Loucy (cell line): ENCODE results near the gene TNNT2.

ENCODE experiments used
- H2AFZ ChIP-seq: fragments of 200-600 bp; sonication (generic); 2 replicates; pipeline ENCODE4 v1.6.0; 2016; ENCODE audit warnings: antibody characterized with exemption, mild to moderate bottlenecking, low read length, moderate library complexity
- H3F3A ChIP-seq: fragments of 200-600 bp; 2 replicates; pipeline ENCODE4 v1.6.0; 2016; ENCODE audit warnings: antibody characterized with exemption, low read depth, mild to moderate bottlenecking
- H3K27me3 ChIP-seq: fragments of 200-600 bp; sonication (generic); 2 replicates; pipeline ENCODE4 v1.6.1; 2014; ENCODE audit warnings: low read length, mild to moderate bottlenecking; ENCODE audit not compliant: insufficient read depth, poor library complexity, severe bottlenecking
- H3K36me3 ChIP-seq: fragments of 200-600 bp; sonication (generic); 2 replicates; pipeline ENCODE4 v1.6.1; 2016; ENCODE audit warnings: low read length; ENCODE audit not compliant: insufficient read depth
- H3K4me1 ChIP-seq: fragments of 200-600 bp; sonication (generic); 2 replicates; pipeline ENCODE4 v1.5.1; 2014; ENCODE audit warnings: low read length, mild to moderate bottlenecking; ENCODE audit not compliant: insufficient read depth, poor library complexity, severe bottlenecking
- H3K4me2 ChIP-seq: fragments of 200-600 bp; sonication (generic); 2 replicates; pipeline ENCODE4 v1.6.0; 2014; ENCODE audit warnings: antibody characterized with exemption, low read length, low read depth, mild to moderate bottlenecking; ENCODE audit not compliant: poor library complexity, severe bottlenecking
- H3K4me3 ChIP-seq: fragments of 200-600 bp; sonication (generic); 2 replicates; pipeline ENCODE4 v1.5.1; 2014; ENCODE audit warnings: low read length, mild to moderate bottlenecking, mixed read lengths; ENCODE audit not compliant: poor library complexity, severe bottlenecking
- H3K79me2 ChIP-seq: fragments of 200-600 bp; sonication (generic); 2 replicates; pipeline ENCODE4 v1.6.1; 2014; ENCODE audit warnings: low read length; ENCODE audit not compliant: insufficient read depth
- H3K9ac ChIP-seq: fragments of 200-600 bp; sonication (generic); 2 replicates; pipeline ENCODE4 v1.6.0; 2014; ENCODE audit warnings: mild to moderate bottlenecking, low read depth, low read length, moderate library complexity; ENCODE audit not compliant: poor library complexity, severe bottlenecking
- H3K9me2 ChIP-seq: fragments of 200-600 bp; sonication (generic); replicated peaks from 2 replicates; pipeline ENCODE4 v1.6.1; 2016; ENCODE audit warnings: low read depth, low read length, mixed read lengths
- H3K9me3 ChIP-seq: fragments of 200-600 bp; sonication (generic); 2 replicates; pipeline ENCODE4 v1.6.1; 2014; ENCODE audit warnings: mild to moderate bottlenecking, antibody characterized with exemption, low read length, low read depth; ENCODE audit not compliant: insufficient read depth
- H4K20me1 ChIP-seq: fragments of 200-600 bp; sonication (generic); 2 replicates; pipeline ENCODE4 v1.6.0; 2014; ENCODE audit warnings: antibody characterized with exemption, low read length, mild to moderate bottlenecking; ENCODE audit not compliant: insufficient read depth, poor library complexity, severe bottlenecking
- EZH2phosphoT487 ChIP-seq: fragments of 200-600 bp; IDR thresholded peaks from 2 replicates; pipeline ENCODE4 v1.6.1; 2018; ENCODE audit warnings: antibody characterized with exemption, mild to moderate bottlenecking, moderate library complexity, borderline replicate concordance
- TF ChIP-seq, protein P1 (sequence below): fragments of 200-600 bp; sonication (generic); conservative IDR thresholded peaks from 2 replicates; pipeline ENCODE4 v1.5.1; 2014; ENCODE audit warnings: mild to moderate bottlenecking, antibody characterized with exemption, low read length

Gene TNNT2

DNA sequence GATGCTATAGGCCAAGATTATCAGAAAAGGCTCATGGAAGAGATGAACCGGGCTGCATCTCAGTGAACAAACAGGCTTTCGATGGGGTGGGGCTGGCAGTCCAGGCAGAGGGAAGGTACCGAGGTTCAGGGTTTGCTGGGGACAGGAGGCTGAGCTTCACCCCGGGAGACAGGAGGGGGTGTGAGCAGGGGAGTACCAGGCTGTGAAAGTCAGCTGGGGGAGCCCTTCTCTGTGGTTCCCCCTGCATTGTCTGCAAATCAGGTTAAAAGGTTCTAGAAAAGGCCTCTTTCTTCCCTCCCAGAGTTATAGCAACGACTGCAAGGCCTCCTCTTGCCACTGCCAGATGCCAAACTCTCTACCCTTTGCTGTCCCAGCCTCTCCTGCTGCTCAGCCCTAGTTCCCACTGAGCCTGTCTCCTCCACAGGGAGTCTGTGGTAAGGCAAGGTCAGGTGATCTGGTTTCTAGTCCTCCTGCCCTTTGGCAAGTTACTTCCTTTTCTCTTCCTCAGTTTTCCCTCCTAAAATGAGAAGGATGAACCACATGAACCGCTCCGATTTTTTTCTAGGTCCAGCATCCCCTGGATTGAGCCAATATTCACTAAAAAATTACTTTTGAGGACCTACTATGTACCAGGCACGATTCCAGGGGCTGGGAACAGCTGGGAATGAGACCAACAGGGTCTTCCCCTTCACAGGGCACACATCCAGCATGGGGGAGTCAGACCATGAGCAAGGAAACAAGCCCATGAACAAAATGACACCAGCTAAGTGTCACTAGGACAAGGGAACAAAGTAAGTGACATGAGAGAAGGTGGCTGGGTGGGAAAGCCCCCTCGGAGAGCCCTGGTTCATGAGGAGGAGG, 14.4 kb upstream of the TNNT2 start:
- Histone ChIP-seq H3F3A (no peaks in the 10 kb centered on the region), H3K36me3 (no peaks in the 10 kb centered on the region), H3K9ac (no peak overlapping the region), H4K20me1 (no peaks in the 10 kb centered on the region), H3K4me2 (no peak overlapping the region), H3K27me3 (no peaks in the 10 kb centered on the region), H3K9me3 (no peaks in the 10 kb centered on the region), H3K4me1 (no peaks in the 10 kb centered on the region), H3K79me2 (no peaks in the 10 kb centered on the region), H3K4me3 (no peak overlapping the region), H3K9me2 (no peaks in the 10 kb centered on the region), H2AFZ (no peak overlapping the region)
- no peak for TF ChIP-seq EZH2phosphoT487
- TF ChIP-seq, protein P1, sequence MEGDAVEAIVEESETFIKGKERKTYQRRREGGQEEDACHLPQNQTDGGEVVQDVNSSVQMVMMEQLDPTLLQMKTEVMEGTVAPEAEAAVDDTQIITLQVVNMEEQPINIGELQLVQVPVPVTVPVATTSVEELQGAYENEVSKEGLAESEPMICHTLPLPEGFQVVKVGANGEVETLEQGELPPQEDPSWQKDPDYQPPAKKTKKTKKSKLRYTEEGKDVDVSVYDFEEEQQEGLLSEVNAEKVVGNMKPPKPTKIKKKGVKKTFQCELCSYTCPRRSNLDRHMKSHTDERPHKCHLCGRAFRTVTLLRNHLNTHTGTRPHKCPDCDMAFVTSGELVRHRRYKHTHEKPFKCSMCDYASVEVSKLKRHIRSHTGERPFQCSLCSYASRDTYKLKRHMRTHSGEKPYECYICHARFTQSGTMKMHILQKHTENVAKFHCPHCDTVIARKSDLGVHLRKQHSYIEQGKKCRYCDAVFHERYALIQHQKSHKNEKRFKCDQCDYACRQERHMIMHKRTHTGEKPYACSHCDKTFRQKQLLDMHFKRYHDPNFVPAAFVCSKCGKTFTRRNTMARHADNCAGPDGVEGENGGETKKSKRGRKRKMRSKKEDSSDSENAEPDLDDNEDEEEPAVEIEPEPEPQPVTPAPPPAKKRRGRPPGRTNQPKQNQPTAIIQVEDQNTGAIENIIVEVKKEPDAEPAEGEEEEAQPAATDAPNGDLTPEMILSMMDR: no peak

GRCh38 chr1:201391225-201391624, 13.7 kb upstream of the TNNT2 start:
- Histone ChIP-seq H3K27me3 (no peaks in the 10 kb centered on the region), H4K20me1 (no peaks in the 10 kb centered on the region), H3K36me3 (no peaks in the 10 kb centered on the region), H3K4me2 (no peak overlapping the region), H3F3A (no peaks in the 10 kb centered on the region), H3K79me2 (no peaks in the 10 kb centered on the region), H3K9me2 (no peaks in the 10 kb centered on the region), H3K4me1 (no peaks in the 10 kb centered on the region), H2AFZ (no peak overlapping the region), H3K9ac (no peak overlapping the region), H3K9me3 (no peaks in the 10 kb centered on the region), H3K4me3 (no peak overlapping the region)
- TF ChIP-seq EZH2phosphoT487: no peak
- TF ChIP-seq, protein P1: no peak

DNA sequence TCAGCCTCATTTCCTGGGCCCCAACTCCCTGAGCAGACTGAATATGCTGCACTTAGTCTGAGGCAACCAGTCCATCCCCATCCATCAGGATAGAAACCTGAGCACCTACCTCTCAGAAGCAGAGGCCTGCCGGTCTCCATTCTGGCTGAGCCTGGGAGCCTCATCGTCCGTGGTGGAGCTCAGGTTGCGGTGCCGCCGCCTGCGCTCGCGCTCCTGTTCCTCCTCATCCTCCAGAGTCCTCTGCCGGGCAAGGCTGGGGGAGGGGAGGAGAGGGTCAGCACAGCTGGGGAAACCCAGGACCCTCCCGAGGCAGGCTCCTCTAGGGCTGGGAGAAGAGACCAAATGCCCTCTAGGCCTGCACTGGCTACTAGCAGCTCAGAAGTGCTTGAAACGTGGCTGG, 11.6 kb upstream of the TNNT2 start:
- no peak for TF ChIP-seq EZH2phosphoT487
- TF ChIP-seq, protein P1: no peak
- Histone ChIP-seq H3K9ac (no peak overlapping the region), H3K79me2 (no peaks in the 10 kb centered on the region), H3K9me3 (no peaks in the 10 kb centered on the region), H2AFZ (no peak overlapping the region), H3F3A (no peaks in the 10 kb centered on the region), H3K4me2 (no peak overlapping the region), H3K36me3 (no peaks in the 10 kb centered on the region), H3K4me3 (no peak overlapping the region), H3K4me1 (no peaks in the 10 kb centered on the region), H4K20me1 (no peaks in the 10 kb centered on the region), H3K9me2 (no peaks in the 10 kb centered on the region), H3K27me3 (no peaks in the 10 kb centered on the region)
